T-helper 17 cell (primary cell): Measurements from ENCODE around the gene LCN1. TPM values are rescaled to one million over a fixed set of nuclear protein-coding genes. Genes with fewer than 3 reads are reported as not detected.

Experiments
- ATAC-seq: fragments of 150-1000 bp; cut with Tn5 transposase; 2 replicates; pipeline ENCODE4 v1.10.0; 2021; ENCODE audit warnings: mild to moderate bottlenecking, moderate library complexity
- DNase-seq, 3 donors: peaks; one replicate each; pipeline versions ENCODE4 v3.0.0 to v3.0.0-alpha.2; 2020 to 2021
- H3K9me3 ChIP-seq: one replicate; pipeline ENCODE4 v1.7.0; 2013; ENCODE audit warnings: low read length, mild to moderate bottlenecking; ENCODE audit not compliant: control insufficient read depth, poor library complexity, severe bottlenecking
- H3K27ac Mint-ChIP-seq: one replicate; pipeline ENCODE4 v1.8.0; 2022; ENCODE audit warnings: mild to moderate bottlenecking, moderate library complexity, mixed read lengths
- H3K27me3 Mint-ChIP-seq: one replicate; pipeline ENCODE4 v1.8.0; 2022; ENCODE audit warnings: mixed read lengths
- H3K36me3 Mint-ChIP-seq: one replicate; pipeline ENCODE4 v1.8.0; 2022; ENCODE audit warnings: low read depth, mixed read lengths
- H3K4me1 Mint-ChIP-seq: one replicate; pipeline ENCODE4 v1.8.0; 2022; ENCODE audit warnings: mild to moderate bottlenecking, mixed read lengths
- H3K4me3 Mint-ChIP-seq: one replicate; pipeline ENCODE4 v1.8.0; 2022; ENCODE audit warnings: mild to moderate bottlenecking, moderate library complexity, mixed read lengths
- total RNA-seq, 4 donors: library from RNA in 2 of 4; stranded (reverse) in 2 of 4; gene quantifications; one replicate each; pipeline ENCODE4 v1.2.3 and lab custom pipeline; 2022 to 2026

Gene LCN1
- total RNA-seq, 2 donors from 2014 or later: not detected

- ATAC-seq: no peak
- no peak overlapping the region for H3K4me3 Mint-ChIP-seq
Measured at GRCh38 chr9:135516132-135516860, 4.9 kb upstream of the LCN1 start.

GRCh38 chr9:135517407-135517822, 3.8 kb upstream of the LCN1 start:
- H3K4me1 Mint-ChIP-seq: peaks cover 7% of the 10 kb centered on the region
- H3K4me3 Mint-ChIP-seq: no peak overlapping the region
- DNase-seq: no peak
- no peaks in the 10 kb centered on the region for H3K36me3 Mint-ChIP-seq
- H3K27me3 Mint-ChIP-seq: peaks cover 30% of the 10 kb centered on the region
- H3K9me3 ChIP-seq: no peaks in the 10 kb centered on the region
- no peak overlapping the region for H3K27ac Mint-ChIP-seq
- no peak for ATAC-seq

More at GRCh38 chr9:135516132-135516860, 4.9 kb upstream of the LCN1 start:
- Mint-ChIP-seq H3K36me3 (no peaks in the 10 kb centered on the region), H3K4me1 (peaks cover 7% of the 10 kb centered on the region), H3K27ac (no peak overlapping the region), H3K27me3 (peaks cover 30% of the 10 kb centered on the region)
- no peaks in the 10 kb centered on the region for H3K9me3 ChIP-seq
- no peak for DNase-seq

GRCh38 chr9:135519179-135519971, 1.9 kb upstream of the LCN1 start:
- ATAC-seq (no peak), DNase-seq (no peak)
- H3K9me3 ChIP-seq: no peaks in the 10 kb centered on the region
- Mint-ChIP-seq H3K36me3 (no peaks in the 10 kb centered on the region), H3K4me3 (no peak overlapping the region), H3K27ac (no peak overlapping the region), H3K27me3 (peaks cover 30% of the 10 kb centered on the region), H3K4me1 (peaks cover 7% of the 10 kb centered on the region)

- peaks cover 7% of the 10 kb centered on the region for H3K4me1 Mint-ChIP-seq
- no peak overlapping the region for H3K27ac Mint-ChIP-seq
- H3K36me3 Mint-ChIP-seq: no peaks in the 10 kb centered on the region
- DNase-seq: no peak
- no peak for ATAC-seq
- no peaks in the 10 kb centered on the region for H3K9me3 ChIP-seq
- H3K27me3 Mint-ChIP-seq: peaks cover 36% of the 10 kb centered on the region
- no peak overlapping the region for H3K4me3 Mint-ChIP-seq
Measured at GRCh38 chr9:135521608-135522095, 412 bp downstream of the LCN1 start.

- H3K27me3 Mint-ChIP-seq: peaks cover 34% of the 10 kb centered on the region
- ATAC-seq (no peak), DNase-seq (no peak)
- H3K36me3 Mint-ChIP-seq: no peaks in the 10 kb centered on the region
- H3K4me3 Mint-ChIP-seq: no peak overlapping the region
- no peak overlapping the region for H3K27ac Mint-ChIP-seq
- no peaks in the 10 kb centered on the region for H3K9me3 ChIP-seq
- H3K4me1 Mint-ChIP-seq: peaks cover 7% of the 10 kb centered on the region
Measured at GRCh38 chr9:135522137-135522877, 1.1 kb downstream of the LCN1 start.

- Mint-ChIP-seq H3K4me3 (no peak overlapping the region), H3K36me3 (no peaks in the 10 kb centered on the region), H3K27ac (no peak overlapping the region), H3K4me1 (peaks cover 7% of the 10 kb centered on the region), H3K27me3 (peaks cover 29% of the 10 kb centered on the region)
- DNase-seq (no peak), ATAC-seq (no peak)
- no peaks in the 10 kb centered on the region for H3K9me3 ChIP-seq
Measured at GRCh38 chr9:135522931-135523330, 1.7 kb downstream of the LCN1 start.

GRCh38 chr9:135523521-135524129, 2.4 kb downstream of the LCN1 start:
- peaks cover 23% of the 10 kb centered on the region for H3K27me3 Mint-ChIP-seq
- H3K4me3 Mint-ChIP-seq: no peak overlapping the region
- no peak overlapping the region for H3K27ac Mint-ChIP-seq
- peaks cover 3% of the 10 kb centered on the region for H3K4me1 Mint-ChIP-seq
- ATAC-seq (no peak), DNase-seq (no peak)
- H3K9me3 ChIP-seq: no peaks in the 10 kb centered on the region
- no peaks in the 10 kb centered on the region for H3K36me3 Mint-ChIP-seq

- H3K27ac Mint-ChIP-seq: peak overlapping the region; percentile 14
- ATAC-seq (no peak), DNase-seq (no peak)
- H3K4me1 Mint-ChIP-seq: peaks cover 4% of the 10 kb centered on the region
- no peak overlapping the region for H3K4me3 Mint-ChIP-seq
- no peaks in the 10 kb centered on the region for H3K36me3 Mint-ChIP-seq
- peaks cover 20% of the 10 kb centered on the region for H3K27me3 Mint-ChIP-seq
- no peaks in the 10 kb centered on the region for H3K9me3 ChIP-seq
Measured at GRCh38 chr9:135524130-135524861, 3.1 kb downstream of the LCN1 start.

GRCh38 chr9:135525241-135526088, 4.2 kb downstream of the LCN1 start:
- peaks cover 12% of the 10 kb centered on the region for H3K27me3 Mint-ChIP-seq
- peaks cover 2% of the 10 kb centered on the region for H3K4me1 Mint-ChIP-seq
- no peak for DNase-seq
- no peak overlapping the region for H3K4me3 Mint-ChIP-seq
- no peaks in the 10 kb centered on the region for H3K9me3 ChIP-seq
- no peak for ATAC-seq
- H3K27ac Mint-ChIP-seq: no peak overlapping the region
- peaks cover 2% of the 10 kb centered on the region for H3K36me3 Mint-ChIP-seq

GRCh38 chr9:135526089-135526729, 5.0 kb downstream of the LCN1 start:
- DNase-seq (no peak), ATAC-seq (no peak)

GRCh38 chr9:135526730-135527571, 5.7 kb downstream of the LCN1 start:
- H3K36me3 Mint-ChIP-seq: peaks cover 2% of the 10 kb centered on the region
- H3K27me3 Mint-ChIP-seq: peaks cover 16% of the 10 kb centered on the region
- no peaks in the 10 kb centered on the region for H3K9me3 ChIP-seq
- no peak overlapping the region for H3K4me3 Mint-ChIP-seq
- ATAC-seq: no peak
- H3K27ac Mint-ChIP-seq: no peak overlapping the region
- peaks cover 2% of the 10 kb centered on the region for H3K4me1 Mint-ChIP-seq
- no peak for DNase-seq

More at GRCh38 chr9:135526089-135526729, 5.0 kb downstream of the LCN1 start:
- no peak overlapping the region for H3K4me3 Mint-ChIP-seq
- H3K9me3 ChIP-seq: no peaks in the 10 kb centered on the region
- H3K27ac Mint-ChIP-seq: no peak overlapping the region
- H3K4me1 Mint-ChIP-seq: peaks cover 2% of the 10 kb centered on the region
- peaks cover 10% of the 10 kb centered on the region for H3K27me3 Mint-ChIP-seq
- H3K36me3 Mint-ChIP-seq: peaks cover 2% of the 10 kb centered on the region
